ACHN (cell line): ENCODE results near the gene IFNA13.
"Not testable (repeated sequence)": the region's sequence is repeated elsewhere in the genome, so short reads cannot be mapped to it uniquely, and the experiment has no call there.

ENCODE experiments used
- DNase-seq: peaks from one replicate; pipeline ENCODE4 v3.0.0-alpha.2; 2015
- in situ Hi-C: cut with HindIII; loops from 2 replicates; pipeline ENCODE4 v1.10.0; 2017; ENCODE audit warnings: low sequenced_read_pairs, low pct_ligation_motif_present, low pct_unique_long_range_greater_than_20kb

Gene IFNA13

GRCh38 chr9:21371467-21371866 is 3.6 kb upstream of the IFNA13 start:
- DNase-seq, in situ Hi-C loops: not testable (repeated sequence)

GRCh38 chr9:21367169-21367568 is 688 bp downstream of the IFNA13 start:
- in situ Hi-C loops, DNase-seq: not testable (repeated sequence)

- in situ Hi-C loops, result no loop called here
- no peak for DNase-seq
These were observed 5.6 kb downstream of the IFNA13 start for GRCh38 chr9:21362287-21362686.

GRCh38 chr9:21357479-21358460 is 10.1 kb downstream of the IFNA13 start:
- in situ Hi-C loops, result no loop called here
- no peak for DNase-seq

GRCh38 chr9:21350787-21351186 is 17.1 kb downstream of the IFNA13 start, which contains the start of gene IFNA6:
Gene IFNA6 (minus strand): TSS chr9:21350887. CDS start chr9:21350887, 0 bp downstream.
- DNase-seq, result no peak
- in situ Hi-C loops, result no loop called here

GRCh38 chr9:21348430-21348970 is 19.4 kb downstream of the IFNA13 start:
- in situ Hi-C loops, result no loop called here
- DNase-seq, result no peak

GRCh38 chr9:21340735-21341134 is 27.1 kb downstream of the IFNA13 start:
- DNase-seq, result no peak
- in situ Hi-C loops, result no loop called here

- DNase-seq, result no peak
- in situ Hi-C loops, result no loop called here
These were observed 31.4 kb downstream of the IFNA13 start for GRCh38 chr9:21336457-21336856.

- DNase-seq, result no peak
- in situ Hi-C loops, result no loop called here
These were observed 32.9 kb downstream of the IFNA13 start, which contains the start of gene KLHL9 for GRCh38 chr9:21334701-21335632. Gene KLHL9 (minus strand): TSS chr9:21335404. CDS start chr9:21334859, 545 bp downstream.

GRCh38 chr9:21333226-21333625 is 34.6 kb downstream of the IFNA13 start:
- in situ Hi-C loops, result no loop called here
- no peak for DNase-seq

- in situ Hi-C loops, result no loop called here
- no peak for DNase-seq
These were observed 36.0 kb downstream of the IFNA13 start for GRCh38 chr9:21331676-21332402.

GRCh38 chr9:21326526-21327139 is 41.2 kb downstream of the IFNA13 start:
- in situ Hi-C loops, result no loop called here
- DNase-seq, result no peak

GRCh38 chr9:21324047-21324446 is 43.8 kb downstream of the IFNA13 start:
- DNase-seq, result no peak
- in situ Hi-C loops, result no loop called here

GRCh38 chr9:21322911-21323461 is 44.9 kb downstream of the IFNA13 start:
- in situ Hi-C loops, result no loop called here
- DNase-seq, result no peak

- in situ Hi-C loops, result no loop called here
- no peak for DNase-seq
These were observed 47.4 kb downstream of the IFNA13 start for GRCh38 chr9:21320465-21320864.

- no peak for DNase-seq
- in situ Hi-C loops, result no loop called here
These were observed 49.6 kb downstream of the IFNA13 start for GRCh38 chr9:21317956-21318923.
